Esophagus squamous epithelium (tissue), 4 donors: Measurements from ENCODE around the gene GLIS1.

Experiments used
- CTCF ChIP-seq, 6 experiments: fragments of 450-650 bp in 4 of 6; fragments of 200-600 bp in 2 of 6; sonication (generic) in 2 of 6; IDR thresholded peaks; one replicate each; pipeline ENCODE4 v1.5.1; 2016 to 2019; ENCODE audit warnings: antibody characterized with exemption in 6 of 6, mild to moderate bottlenecking in 4 of 6, moderate library complexity in 4 of 6
- POLR2A ChIP-seq, 4 donors: fragments of 450-650 bp; IDR thresholded peaks; one replicate each; pipeline ENCODE4 v1.6.1; 2017; ENCODE audit warnings: antibody characterized with exemption in 4 of 4, mild to moderate bottlenecking in 4 of 4, moderate library complexity in 3 of 4

DNA sequence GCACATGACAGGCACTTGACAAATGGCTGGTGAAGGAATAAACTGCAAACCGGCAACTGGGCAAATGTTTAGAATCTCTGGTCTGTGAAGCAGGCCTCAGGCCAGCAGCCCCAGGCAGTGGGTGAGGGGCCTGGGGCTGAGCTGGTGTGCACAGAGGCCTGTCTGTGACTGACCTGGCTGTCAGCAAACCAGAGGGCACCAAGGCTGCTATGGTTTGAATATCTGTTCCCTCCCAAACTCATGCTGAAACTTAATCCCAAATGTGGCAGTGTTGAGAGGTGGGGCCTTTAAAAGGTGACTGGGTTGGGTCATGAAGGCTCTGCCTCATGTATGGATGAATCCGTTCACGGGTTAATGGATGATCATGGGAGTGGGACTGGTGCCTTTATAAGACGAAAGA lies 140.0 kb downstream of the GLIS1 start:
- TF ChIP-seq CTCF (IDR thresholded peaks at IDR 0.05) (no peak), POLR2A (IDR thresholded peaks at IDR 0.05) (no peak)
